Measurements from ENCODE around the gene ANKRD53. TPM values are rescaled to one million over a fixed set of nuclear protein-coding genes. Genes with fewer than 3 reads are reported as not detected.

Gene ANKRD53
- total RNA-seq, 2 experiments from 2014 or later: not detected

DNA sequence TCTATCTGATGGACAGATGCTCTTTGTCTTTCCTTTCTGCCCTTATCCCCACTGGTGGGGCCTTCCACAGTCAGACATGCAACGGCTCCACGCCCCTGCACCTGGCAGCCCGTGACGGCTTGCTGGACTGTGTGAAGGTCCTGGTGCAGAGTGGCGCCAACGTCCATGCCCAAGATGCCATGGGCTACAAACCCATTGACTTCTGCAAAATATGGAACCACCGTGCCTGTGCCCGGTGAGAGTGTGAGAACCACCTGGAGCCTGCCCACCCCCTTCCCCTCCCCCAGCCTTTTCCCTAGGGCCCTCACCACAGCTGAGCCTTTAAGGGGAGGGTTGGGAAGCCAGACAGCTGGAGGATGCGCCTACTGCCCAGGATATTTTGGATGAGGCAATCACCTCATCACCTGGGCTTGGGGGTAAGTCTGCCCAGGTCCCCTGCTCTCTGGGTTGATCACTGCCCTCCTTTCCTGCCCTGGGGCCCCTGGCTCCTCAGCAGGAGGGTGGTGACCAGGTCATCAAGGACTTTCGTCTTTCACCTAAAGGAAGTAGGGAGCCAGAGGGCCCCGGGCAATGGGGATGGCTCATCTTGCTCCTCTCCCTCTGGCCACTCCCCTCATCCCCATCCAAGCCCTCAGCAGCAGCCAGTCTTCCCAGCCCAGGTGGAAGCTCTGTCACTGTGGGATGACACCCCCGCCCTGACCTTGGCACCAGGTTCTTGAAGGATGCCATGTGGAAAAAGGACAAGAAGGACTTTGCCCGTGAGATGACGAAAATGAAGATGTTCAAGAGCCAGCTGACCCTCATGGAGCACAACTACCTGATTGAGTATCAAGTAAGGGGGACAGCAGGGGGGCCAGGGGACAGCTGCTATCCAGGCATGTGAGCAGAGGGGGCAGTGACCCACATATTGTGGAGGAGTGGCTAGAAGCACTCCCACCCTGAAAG is 3.7 kb downstream of the ANKRD53 start:
- intact Hi-C loops (cut with micrococcal nuclease): no loop called here
- CTCF ChIA-PET: interaction anchor here (2.0 to 6.0 kb wide), 3 partner anchors 18 to 34 kb away, joined by 5 to 60 read pairs (median 9); no protein-coding TSS in a partner anchor
- POLR2A ChIA-PET: interaction anchor here (1.1 to 1.3 kb wide), 2 partner anchors 12 to 15 kb away, joined by 3 to 4 read pairs; partner anchors contain the start of gene TEX261
- Mint-ChIP-seq H3K9me3 (no peaks in the 10 kb centered on the region), H3K4me1 (ENCODE audit: low read depth) (peaks cover 18% of the 10 kb centered on the region), H3K27ac (no peak overlapping the region), H3K36me3 (ENCODE audit: low read depth) (peaks cover 18% of the 10 kb centered on the region), H3K4me3 (no peak overlapping the region), H3K27me3 (no peaks in the 10 kb centered on the region)
- TF ChIP-seq, protein P1, sequence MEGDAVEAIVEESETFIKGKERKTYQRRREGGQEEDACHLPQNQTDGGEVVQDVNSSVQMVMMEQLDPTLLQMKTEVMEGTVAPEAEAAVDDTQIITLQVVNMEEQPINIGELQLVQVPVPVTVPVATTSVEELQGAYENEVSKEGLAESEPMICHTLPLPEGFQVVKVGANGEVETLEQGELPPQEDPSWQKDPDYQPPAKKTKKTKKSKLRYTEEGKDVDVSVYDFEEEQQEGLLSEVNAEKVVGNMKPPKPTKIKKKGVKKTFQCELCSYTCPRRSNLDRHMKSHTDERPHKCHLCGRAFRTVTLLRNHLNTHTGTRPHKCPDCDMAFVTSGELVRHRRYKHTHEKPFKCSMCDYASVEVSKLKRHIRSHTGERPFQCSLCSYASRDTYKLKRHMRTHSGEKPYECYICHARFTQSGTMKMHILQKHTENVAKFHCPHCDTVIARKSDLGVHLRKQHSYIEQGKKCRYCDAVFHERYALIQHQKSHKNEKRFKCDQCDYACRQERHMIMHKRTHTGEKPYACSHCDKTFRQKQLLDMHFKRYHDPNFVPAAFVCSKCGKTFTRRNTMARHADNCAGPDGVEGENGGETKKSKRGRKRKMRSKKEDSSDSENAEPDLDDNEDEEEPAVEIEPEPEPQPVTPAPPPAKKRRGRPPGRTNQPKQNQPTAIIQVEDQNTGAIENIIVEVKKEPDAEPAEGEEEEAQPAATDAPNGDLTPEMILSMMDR (IDR thresholded peaks at IDR 0.05): no peak
- DNase-seq: no peak
- ATAC-seq: no peak

DNA sequence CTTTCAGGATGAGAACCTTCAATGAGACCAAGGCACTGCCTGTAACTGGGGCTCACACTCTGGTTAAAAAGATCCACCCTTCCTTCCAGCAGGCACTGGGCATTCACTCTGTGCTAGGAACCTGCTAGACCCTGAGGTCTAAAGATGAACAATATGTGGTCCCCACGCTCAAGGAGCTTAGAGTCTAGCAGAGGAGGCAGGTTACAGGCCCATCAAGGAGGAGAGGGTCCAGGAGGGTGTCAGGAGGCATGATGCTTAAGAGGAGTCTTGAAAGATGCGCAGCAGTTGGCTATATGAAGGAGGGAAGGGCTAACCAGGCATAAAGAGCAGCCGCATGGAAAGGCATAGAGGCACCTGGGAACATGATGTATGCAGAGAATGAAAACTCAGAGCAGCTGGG is 4.5 kb downstream of the ANKRD53 start:
- POLR2A ChIA-PET: interaction anchor here (1.1 to 1.3 kb wide), 2 partner anchors 11 to 14 kb away, joined by 3 to 4 read pairs; partner anchors contain the start of gene TEX261
- intact Hi-C loops (cut with micrococcal nuclease): no loop called here

DNA sequence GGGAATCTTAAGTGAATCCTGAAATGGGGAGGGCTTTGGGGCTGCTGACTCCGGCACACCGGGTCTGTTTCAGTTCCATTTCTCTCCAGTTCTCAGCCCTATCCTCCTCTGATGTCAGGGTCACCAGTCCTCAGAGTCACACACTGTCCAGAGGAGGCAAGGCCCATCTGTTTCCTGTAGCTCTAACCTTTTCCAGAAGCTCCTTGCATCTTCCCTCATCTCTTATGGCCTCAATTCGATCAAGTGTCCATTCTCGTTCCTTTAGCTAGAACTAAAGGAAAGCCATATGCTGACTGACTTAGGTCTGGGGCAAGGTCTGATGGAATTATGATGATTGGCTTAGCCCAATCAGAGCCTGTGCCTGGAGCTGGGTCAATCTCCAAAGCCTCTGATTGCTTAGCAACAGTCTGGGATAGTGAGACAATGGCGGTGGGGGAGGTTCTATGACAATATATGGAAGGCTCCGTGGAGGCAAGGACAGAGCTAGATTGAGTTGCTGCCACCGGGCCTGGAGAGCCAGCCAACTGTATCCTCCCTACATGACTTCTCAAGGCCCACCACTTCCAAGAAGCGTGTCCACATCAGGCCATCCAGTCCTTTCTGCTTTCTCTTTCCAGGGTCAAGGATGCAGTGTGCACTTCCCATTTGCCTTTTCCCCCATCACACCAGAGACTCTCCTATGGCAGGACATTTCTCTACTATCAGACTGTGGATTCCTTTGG is 5.2 kb downstream of the ANKRD53 start:
- ChIA-PET POLR2A (interaction anchor here (1.1 to 1.3 kb wide), 2 partner anchors 11 to 13 kb away, joined by 3 to 4 read pairs; partner anchors contain the start of gene TEX261), CTCF (interaction anchor here (0.9 to 6.0 kb wide), 10 partner anchors 9 to 126 kb away, joined by 4 to 60 read pairs (median 8); no protein-coding TSS in a partner anchor)
- intact Hi-C loops (cut with micrococcal nuclease): no loop called here
- TF ChIP-seq, protein P1 (IDR thresholded peaks at IDR 0.05): no peak
- no peak for DNase-seq
- ATAC-seq: no peak
- Mint-ChIP-seq H3K36me3 (ENCODE audit: low read depth) (peaks cover 23% of the 10 kb centered on the region), H3K27me3 (no peaks in the 10 kb centered on the region), H3K4me3 (no peak overlapping the region), H3K9me3 (no peaks in the 10 kb centered on the region), H3K27ac (no peak overlapping the region), H3K4me1 (ENCODE audit: low read depth) (peaks cover 10% of the 10 kb centered on the region)

More for the DNA sequence above, 4.5 kb downstream of the ANKRD53 start:
- peaks cover 18% of the 10 kb centered on the region for H3K36me3 Mint-ChIP-seq (ENCODE audit: low read depth)
- no peak overlapping the region for H3K27ac Mint-ChIP-seq
- H3K4me3 Mint-ChIP-seq: no peak overlapping the region
- ATAC-seq (no peak), DNase-seq (no peak)
- H3K9me3 Mint-ChIP-seq: no peaks in the 10 kb centered on the region
- CTCF ChIA-PET: interaction anchor here (1.8 to 6.0 kb wide), 4 partner anchors 10 to 35 kb away, joined by 5 to 60 read pairs (median 23); no protein-coding TSS in a partner anchor
- H3K4me1 Mint-ChIP-seq (ENCODE audit: low read depth): peaks cover 13% of the 10 kb centered on the region
- TF ChIP-seq, protein P1 (IDR thresholded peaks at IDR 0.05): no peak
- no peaks in the 10 kb centered on the region for H3K27me3 Mint-ChIP-seq

DNA sequence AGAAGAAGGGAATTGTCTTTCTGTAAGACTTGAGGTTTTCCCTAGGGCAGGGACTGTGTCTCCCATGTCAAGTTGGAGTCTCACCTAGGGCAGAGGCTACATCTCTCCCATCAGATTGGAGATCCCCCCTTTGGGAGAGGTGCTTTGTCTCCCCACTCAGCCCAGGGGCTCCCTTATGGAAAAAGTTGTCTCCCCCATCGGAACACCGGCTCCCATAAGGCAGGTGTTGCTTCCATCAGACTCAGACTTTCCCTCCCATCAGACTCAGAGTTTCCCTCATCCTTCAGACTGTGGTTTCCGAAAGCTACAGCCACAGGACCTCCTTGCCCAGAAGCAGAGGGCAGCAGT is 5.8 kb downstream of the ANKRD53 start:
- Mint-ChIP-seq H3K4me3 (no peak overlapping the region), H3K27ac (no peak overlapping the region), H3K36me3 (ENCODE audit: low read depth) (peaks cover 27% of the 10 kb centered on the region), H3K4me1 (ENCODE audit: low read depth) (peaks cover 10% of the 10 kb centered on the region), H3K9me3 (no peaks in the 10 kb centered on the region), H3K27me3 (no peaks in the 10 kb centered on the region)
- ChIA-PET POLR2A (interaction anchor here (0.5 to 1.9 kb wide), 4 partner anchors 9 to 147 kb away, joined by 3 to 5 read pairs (median 4); no protein-coding TSS in a partner anchor), CTCF (interaction anchor here (0.8 to 6.0 kb wide), 12 partner anchors 9 to 126 kb away, joined by 3 to 60 read pairs (median 6); no protein-coding TSS in a partner anchor)
- TF ChIP-seq, protein P1 (IDR thresholded peaks at IDR 0.05): no peak
- intact Hi-C loops (cut with micrococcal nuclease): no loop called here
- ATAC-seq: no peak
- DNase-seq: no peak
